ENCODE results near the gene SLAMF8. TPM values are rescaled to one million over a fixed set of nuclear protein-coding genes. Genes with fewer than 3 reads are reported as not detected.

Gene SLAMF8
- total and polyA plus RNA-seq, 2 of the 8 experiments (the other 6 are each of a cell fraction or from before 2014, with no cell fraction given) = not detected

GRCh38 chr1:159802111-159802510 lies 24.6 kb upstream of the SLAMF8 start, which contains the start of gene FCRL6 (continued):
- no peak for TF ChIP-seq POU5F1 (IDR thresholded peaks at IDR 0.05; ENCODE audit: low read depth, low read length)
